SIG-M5 treated with dmso at 0.1 percent for 504 hours (cell line): ENCODE measurements around the gene OCIAD2.
A peak's percentile ranks its signal among the peaks of the same experiment; 100 is the strongest.
"Not testable (repeated sequence)": the region's sequence is repeated elsewhere in the genome, so short reads cannot be mapped to it uniquely, and the experiment has no call there.

Source experiments
- DNase-seq: peaks from one replicate; lab custom pipeline; 2025; ENCODE audit not compliant: unreplicated experiment; lab: John Stamatoyannopoulos, UW

The OCIAD2 gene

GRCh38 chr4:48907706-48908477 lies 1.3 kb upstream of the OCIAD2 start:
- no peak for DNase-seq

- no peak for DNase-seq
These were observed 1.1 kb downstream of the OCIAD2 start for GRCh38 chr4:48905363-48906015.

DNA sequence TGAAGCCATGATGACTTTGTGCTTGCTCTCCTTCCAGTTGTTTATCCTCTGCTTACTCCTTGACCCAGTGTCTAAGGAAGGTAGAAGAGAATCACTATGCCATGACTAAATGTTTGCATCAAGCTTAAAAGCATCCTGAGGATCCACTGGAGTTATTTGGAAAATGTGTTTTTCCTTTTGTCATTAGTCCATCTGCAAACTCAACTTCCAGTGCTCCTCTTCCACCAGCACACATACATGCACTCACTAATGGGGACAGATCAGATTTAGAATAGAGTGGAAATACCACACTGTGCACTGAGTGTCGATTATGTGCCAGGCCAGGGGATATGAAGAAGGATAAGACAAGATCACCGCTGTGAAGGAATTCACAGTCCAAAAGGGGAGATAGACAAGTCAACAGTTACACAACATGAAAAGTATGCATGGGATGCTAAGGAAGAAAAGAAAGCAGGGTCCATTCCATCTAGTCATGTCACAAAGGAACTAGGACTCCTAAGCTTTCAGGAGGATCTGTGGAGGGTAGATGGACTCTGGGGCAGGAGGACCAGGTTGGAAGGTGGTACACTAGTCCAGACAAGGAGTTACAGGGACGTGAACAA lies 1.9 kb downstream of the OCIAD2 start:
- DNase-seq: no peak

- no peak for DNase-seq
These were observed 2.5 kb downstream of the OCIAD2 start for GRCh38 chr4:48904101-48904500.

GRCh38 chr4:48902266-48902665 lies 4.3 kb downstream of the OCIAD2 start:
- DNase-seq: no peak

- DNase-seq: no peak
These were observed 5.4 kb downstream of the OCIAD2 start for GRCh38 chr4:48901196-48901595.

GRCh38 chr4:48899950-48900349 lies 6.6 kb downstream of the OCIAD2 start:
- no peak for DNase-seq

DNA sequence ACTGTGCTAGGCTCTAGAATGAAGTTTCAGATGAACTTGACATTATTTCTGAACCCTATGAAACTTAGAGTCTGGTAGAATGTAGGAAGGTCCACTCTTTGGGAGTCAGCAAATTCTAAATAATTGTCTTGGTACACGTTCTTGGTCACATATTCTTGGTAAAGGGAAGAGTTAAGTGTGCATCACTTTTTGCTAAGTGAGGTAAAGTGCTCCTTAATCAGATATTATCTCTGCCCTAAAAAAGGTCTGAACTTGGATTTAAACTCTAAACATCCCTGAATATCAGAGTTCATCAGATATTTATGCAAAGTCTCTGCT lies 7.2 kb downstream of the OCIAD2 start:
- no peak for DNase-seq

GRCh38 chr4:48898733-48899431 lies 7.7 kb downstream of the OCIAD2 start:
- DNase-seq: peak; percentile 38

DNA sequence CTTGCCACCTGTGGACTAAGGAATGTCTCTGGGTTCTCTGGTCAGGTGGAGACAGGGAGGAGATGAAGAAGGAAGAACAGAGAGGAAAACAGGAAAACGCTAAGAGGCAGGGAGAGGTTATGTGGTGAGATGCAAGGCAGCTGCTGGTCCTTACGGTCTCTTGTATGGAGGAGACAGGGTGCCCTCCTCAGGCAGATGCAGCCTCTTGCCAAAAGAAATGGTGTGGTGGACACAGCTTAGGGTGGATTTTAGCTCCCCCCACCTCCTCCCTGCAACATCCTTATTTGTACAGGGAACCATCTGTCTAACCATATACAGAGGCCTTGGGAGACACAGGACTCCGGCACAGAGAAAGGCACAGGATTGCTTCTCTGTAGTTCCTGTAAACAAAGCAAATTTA lies 9.7 kb downstream of the OCIAD2 start:
- DNase-seq: no peak

GRCh38 chr4:48891028-48891619 lies 15.4 kb downstream of the OCIAD2 start:
- no peak for DNase-seq

- not testable (repeated sequence) for DNase-seq
These were observed 16.8 kb downstream of the OCIAD2 start for GRCh38 chr4:48889750-48890149.

- not testable (repeated sequence) for DNase-seq
These were observed 24.9 kb downstream of the OCIAD2 start for GRCh38 chr4:48881646-48882045.

DNA sequence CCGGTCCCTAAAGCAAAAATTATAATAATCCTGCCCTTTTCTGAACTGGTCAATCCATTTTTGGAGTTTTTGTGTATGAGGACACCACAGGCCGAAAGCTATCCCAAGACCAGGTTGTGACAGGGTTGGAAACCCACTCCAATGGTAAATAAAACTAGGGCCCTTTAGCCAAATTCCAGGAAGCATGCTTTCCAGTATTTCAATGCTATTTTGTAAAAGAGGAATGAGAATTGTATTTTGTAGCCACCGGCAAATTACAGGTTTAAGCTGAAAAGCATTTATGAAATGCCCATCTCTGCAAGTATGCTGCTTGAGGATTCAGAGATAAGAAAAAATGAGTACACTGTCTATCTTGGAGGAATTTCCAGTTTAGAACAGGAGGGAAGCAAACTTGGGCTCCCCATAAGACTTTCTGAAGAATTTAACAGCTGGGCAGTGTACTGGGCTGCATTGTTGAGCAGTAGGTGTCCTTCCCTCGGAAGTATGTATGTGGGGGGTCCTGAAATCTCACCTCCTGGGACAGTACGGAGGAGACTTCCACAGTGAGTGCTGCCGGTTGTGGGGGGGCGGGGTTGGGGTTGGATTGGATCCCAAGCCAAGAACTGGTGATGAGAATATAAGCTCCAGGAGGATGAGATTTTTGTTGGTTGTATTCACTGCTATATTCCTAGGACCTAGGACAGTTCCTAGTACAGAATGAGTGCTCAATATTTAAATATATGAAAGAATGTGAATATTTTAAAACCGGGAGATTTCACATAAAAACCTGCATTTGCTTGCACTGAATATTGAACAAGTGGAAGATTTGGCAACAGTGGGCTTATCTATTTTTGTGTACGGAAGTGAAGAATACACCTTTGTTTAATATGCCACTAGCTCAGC lies 26.8 kb downstream of the OCIAD2 start:
- no peak for DNase-seq

DNA sequence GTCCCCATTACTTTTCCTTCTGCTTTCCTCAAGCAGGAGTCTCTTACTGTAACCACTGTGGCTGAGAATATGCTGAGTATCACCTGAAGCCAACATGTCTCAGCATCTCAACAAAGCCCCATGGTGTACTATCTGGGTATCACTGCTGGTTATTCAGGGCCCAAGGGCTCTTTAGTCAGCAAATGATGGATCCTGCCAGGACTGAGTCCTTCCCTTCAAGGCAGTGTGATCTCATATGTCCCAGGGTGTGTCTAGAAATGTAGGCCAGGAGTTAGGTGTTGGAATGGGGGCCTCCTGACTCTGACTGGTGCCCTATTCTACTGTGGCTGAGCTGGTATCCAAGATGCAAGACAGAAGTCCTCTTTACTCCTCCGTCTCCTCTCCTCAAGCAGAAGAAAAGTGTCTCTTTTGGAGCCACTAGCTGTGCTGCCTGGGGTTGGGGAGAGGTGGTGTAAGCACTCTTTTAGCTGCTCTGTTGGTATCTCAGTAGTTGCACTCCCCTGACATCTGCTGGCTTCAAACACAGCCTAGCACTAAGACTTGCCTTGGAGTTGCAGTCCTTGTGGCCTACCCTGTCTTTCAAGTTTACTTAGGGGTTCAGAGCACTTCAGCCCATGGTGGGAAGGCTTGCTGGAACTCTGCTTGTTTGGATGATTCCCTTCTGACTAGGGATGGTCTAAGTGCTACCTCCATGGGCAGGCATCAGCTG lies 28.6 kb downstream of the OCIAD2 start:
- DNase-seq: no peak

DNA sequence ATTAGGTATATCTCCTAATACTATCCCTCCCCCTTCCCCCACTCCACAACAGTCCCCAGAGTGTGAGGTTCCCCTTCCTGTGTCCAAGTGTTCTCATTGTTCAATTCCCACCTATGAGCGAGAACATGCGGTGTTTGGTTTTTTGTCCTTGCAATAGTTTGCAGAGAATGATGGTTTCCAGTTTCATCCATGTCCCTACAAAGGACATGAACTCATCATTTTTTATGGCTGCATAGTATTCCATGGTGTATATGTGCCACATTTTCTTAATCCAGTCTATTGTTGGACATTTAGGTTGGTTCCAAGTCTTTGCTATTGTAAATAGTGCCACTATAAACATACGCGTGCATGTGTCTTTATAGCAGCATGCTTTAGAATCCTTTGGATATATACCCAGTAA lies 41.9 kb downstream of the OCIAD2 start:
- DNase-seq: not testable (repeated sequence)

- DNase-seq: no peak
These were observed 42.8 kb downstream of the OCIAD2 start for GRCh38 chr4:48863728-48864127.

- DNase-seq: no peak
These were observed 43.9 kb downstream of the OCIAD2 start for GRCh38 chr4:48862661-48863060.

- DNase-seq: no peak
These were observed 44.5 kb downstream of the OCIAD2 start for GRCh38 chr4:48862038-48862437.

DNA sequence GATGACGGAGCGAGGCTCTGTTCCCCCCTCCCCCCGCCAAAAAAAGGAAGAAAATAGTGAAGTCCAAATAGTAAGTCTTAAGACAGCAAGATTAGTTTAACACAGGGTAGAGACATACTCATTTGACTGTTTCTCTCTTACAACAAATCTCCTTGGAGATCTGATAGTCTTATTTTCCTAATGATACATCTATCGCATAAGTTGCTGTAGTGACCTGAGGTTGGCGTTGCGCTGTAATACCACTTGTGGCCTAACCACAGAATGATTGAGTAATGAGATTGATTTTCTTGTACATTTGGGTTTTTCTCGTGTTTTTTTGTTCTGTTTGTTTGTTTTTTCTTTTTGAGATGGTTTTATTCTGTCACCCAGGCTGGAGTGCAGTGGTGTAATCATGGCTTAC lies 48.4 kb downstream of the OCIAD2 start:
- DNase-seq: peak; percentile 18
